ENCODE results near the gene GATB.

The GATB gene

GRCh38 chr4:151673908-151674520, 86.8 kb downstream of the GATB start:
- DNase-seq (ENCODE audit: low spot score): no peak

DNA sequence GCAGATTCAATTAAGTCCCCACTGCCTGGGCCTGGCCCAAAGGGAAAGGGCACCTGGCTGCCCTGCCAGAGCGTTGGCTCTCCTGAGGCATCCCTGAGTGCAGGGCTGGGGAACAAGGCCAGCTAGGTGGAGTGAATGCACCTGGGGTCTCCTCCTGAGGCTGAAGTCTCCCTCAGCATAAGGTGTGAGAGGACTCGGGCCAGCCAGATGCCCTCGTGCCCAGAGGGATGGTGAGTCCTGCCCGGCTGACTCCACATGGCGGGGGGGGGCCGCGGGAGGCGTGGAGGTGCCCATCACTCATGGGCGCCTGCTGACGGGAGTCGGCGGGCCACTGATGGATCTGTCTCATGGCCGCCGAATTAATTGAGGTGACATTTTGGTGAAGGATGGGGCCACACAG, 87.8 kb downstream of the GATB start:
- no peak for DNase-seq (ENCODE audit: low spot score)

DNA sequence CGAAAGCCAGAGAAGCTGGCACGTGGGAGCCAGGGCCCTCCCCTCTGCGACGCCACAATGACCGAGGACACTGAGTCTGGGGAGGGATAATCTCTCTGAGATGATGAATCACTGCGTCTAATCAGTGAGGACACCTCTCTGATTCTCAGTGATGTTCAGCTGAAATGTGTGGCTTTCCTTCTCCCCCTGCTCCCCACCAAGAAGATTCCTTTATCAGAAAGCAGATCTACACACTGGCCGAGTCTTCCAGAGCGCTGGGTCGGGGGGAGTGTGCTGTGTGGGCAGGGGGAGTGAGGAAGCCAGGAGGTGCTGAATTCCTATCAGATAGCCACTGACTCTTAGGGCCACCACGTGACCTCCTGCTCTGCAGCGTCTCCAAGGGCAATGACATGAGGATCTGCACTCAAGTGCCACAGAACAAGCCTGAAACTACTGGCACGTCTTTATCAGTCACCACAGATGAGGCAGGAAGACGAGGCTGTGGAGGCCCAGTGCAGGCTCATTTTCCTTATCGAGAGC, 89.2 kb downstream of the GATB start:
- no peak for DNase-seq (ENCODE audit: low spot score)

GRCh38 chr4:151670843-151671242, 90.0 kb downstream of the GATB start:
- DNase-seq (ENCODE audit: low spot score): no peak

GRCh38 chr4:151669990-151670389, 90.8 kb downstream of the GATB start:
- no peak for DNase-seq (ENCODE audit: low spot score)

GRCh38 chr4:151668689-151669402, 92.0 kb downstream of the GATB start:
- DNase-seq (ENCODE audit: low spot score): no peak

DNA sequence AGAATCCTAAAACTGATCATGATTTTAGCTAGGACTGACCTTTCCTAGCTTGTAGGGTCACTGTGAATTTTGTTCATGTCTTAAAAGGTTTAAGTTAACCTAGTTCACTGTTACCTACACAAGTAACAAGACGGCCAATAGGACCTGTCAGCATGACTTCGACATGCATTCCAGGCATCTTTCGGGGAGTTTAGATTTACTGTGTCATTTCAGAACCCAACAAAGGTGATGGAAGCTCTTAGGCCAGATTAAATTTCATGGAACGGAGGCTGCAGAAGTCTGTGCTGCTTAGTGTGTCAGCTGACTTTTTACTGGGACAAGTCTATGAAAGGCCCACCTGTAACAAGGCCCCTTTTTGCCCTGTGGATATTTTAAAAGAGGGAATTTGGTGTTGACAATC, 93.1 kb downstream of the GATB start:
- no peak for DNase-seq (ENCODE audit: low spot score)

DNA sequence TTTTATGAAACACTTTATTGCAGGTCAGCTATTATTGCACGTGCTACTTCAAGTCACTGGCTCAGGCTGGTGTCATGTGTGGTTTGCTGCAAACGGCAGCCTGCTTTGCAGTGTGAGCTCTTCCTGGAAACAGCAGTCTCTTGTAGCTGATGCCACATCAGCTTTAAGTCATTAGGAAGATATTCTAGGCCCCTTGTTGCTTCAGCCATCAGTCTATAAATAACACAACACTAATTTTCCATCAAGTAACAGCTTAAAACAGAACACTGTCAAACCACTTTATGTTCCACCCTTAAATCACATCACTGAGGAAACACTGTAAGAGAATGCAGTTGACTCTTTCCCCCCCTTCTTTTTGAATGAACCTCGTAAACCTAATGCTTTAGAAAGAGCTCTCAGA, 93.8 kb downstream of the GATB start:
- DNase-seq (ENCODE audit: low spot score): no peak

DNA sequence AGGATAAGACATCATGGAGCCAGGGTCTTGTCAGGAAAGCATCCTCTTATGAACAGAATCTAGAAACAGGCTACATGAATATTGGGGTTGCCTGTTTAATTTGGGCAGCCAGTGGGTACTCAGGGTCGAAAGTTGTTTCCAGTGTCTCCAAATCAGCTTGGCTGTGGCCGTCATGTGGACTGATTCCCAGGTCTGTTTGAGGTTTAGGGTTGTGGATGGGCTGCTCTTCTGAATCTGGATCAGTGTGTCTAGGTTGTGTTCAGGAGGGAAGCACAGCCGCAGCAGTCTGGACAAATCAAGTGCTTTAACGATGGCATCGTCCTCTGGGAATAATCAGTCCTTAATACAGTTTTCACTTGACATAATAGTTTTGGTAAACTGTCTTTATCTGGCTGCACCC, 94.3 kb downstream of the GATB start:
- DNase-seq (ENCODE audit: low spot score): no peak

GRCh38 chr4:151665785-151666127, 95.1 kb downstream of the GATB start:
- DNase-seq (ENCODE audit: low spot score): no peak

- DNase-seq (ENCODE audit: low spot score): no peak
These were observed 95.6 kb downstream of the GATB start for GRCh38 chr4:151665022-151665784.

DNA sequence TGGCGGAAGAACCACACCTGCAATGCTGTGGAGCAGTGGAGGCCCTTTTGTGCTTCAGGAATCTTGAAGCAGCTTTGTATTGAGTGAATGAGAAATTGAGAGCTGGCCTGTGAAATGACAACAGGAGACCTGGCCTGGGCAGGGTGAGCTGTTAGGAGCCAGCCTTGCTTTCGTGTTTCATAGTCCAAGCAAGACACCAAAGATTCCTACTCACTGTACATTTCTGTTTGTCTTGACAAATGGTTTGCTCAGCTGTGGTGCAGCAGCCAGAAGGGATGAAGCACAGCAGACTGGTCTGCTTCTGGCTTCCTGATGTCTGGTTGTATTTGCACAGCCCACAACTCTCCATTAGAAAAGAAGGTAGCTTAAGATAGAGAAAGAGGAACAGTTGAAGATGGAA, 96.5 kb downstream of the GATB start:
- no peak for DNase-seq (ENCODE audit: low spot score)

DNA sequence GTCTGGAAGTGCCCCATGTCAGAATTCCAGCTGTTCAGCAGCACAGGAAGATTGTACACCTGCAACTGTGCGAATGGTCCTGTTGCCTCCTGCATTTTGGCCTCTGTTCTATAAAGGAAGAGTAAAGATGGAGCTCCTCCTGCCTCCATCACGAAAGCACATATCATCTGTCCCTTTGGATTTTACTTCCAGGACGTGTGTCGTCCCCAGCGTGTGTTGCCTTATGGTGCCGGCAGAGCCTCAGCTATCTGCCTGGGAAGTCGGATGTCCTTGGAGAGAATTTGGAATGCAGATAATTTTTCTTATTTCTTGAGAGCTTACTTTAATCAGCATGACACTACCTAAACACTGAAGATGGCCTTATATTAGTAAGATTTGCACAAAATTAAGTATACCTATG, 97.7 kb downstream of the GATB start:
- DNase-seq (ENCODE audit: low spot score): no peak

GRCh38 chr4:151661873-151662272, 98.9 kb downstream of the GATB start:
- DNase-seq (ENCODE audit: low spot score): no peak

GRCh38 chr4:151660676-151661075, 100.1 kb downstream of the GATB start:
- no peak for DNase-seq (ENCODE audit: low spot score)

DNA sequence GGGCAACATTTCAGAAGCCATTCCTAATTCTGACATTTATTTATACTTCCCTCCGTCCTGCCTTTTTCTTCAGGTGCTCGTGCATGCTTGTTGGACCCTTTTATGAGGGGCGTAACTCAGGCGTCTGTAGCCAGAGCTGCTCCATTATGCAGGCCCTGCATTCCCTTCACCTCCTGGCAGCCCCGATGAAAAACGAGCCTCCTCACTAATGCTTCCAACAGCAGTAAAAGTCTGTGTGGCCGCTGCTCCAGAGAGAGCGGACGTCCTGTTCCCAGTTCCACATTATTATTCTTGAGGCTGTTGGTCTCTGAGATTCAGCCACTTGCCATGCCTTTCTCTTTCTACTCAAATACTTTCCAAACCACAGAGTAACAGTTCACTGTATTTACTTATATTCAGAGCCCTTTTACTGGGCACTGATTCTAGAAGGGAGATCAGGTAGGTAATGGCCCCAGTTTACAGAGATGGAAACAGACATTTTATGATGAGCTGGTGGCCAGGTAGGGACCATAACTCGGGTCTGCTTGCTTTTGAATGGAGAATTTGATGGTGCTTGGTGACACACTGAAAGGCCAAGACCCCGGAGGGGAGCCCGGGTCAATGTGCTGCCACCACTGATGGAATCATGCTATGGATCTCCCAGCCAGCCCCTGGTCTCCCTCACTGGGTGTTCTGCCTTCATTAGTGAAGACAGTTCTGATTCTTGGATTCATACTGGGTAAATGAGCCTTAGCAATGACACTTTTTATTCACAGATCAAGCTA, 101.0 kb downstream of the GATB start:
- no peak for DNase-seq (ENCODE audit: low spot score)

- DNase-seq (ENCODE audit: low spot score): no peak
These were observed 101.7 kb downstream of the GATB start for GRCh38 chr4:151658959-151659600.

DNA sequence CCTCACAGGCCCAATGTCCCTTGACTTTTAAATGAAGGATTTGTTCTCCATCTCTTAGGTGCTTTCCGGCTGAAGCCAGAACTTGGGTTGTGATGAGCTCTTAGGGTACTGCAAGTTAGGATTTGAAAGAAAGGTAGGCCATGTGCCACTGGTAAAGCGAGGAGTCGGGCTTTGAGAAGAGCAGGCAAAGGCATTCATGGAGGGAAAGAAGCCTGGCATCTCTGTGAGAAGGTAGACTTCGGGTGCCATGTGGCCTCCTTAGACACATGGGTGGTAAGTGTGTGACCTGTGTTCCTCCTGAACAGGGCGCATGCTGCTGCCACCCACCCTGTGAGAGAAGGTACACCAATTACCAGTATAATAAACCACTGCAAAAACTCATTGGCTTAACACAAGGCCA, 102.9 kb downstream of the GATB start:
- no peak for DNase-seq (ENCODE audit: low spot score)

- DNase-seq (ENCODE audit: low spot score): no peak
These were observed 104.7 kb downstream of the GATB start for GRCh38 chr4:151656058-151656457.

GRCh38 chr4:151653548-151653918, 107.3 kb downstream of the GATB start:
- DNase-seq (ENCODE audit: low spot score): no peak

DNA sequence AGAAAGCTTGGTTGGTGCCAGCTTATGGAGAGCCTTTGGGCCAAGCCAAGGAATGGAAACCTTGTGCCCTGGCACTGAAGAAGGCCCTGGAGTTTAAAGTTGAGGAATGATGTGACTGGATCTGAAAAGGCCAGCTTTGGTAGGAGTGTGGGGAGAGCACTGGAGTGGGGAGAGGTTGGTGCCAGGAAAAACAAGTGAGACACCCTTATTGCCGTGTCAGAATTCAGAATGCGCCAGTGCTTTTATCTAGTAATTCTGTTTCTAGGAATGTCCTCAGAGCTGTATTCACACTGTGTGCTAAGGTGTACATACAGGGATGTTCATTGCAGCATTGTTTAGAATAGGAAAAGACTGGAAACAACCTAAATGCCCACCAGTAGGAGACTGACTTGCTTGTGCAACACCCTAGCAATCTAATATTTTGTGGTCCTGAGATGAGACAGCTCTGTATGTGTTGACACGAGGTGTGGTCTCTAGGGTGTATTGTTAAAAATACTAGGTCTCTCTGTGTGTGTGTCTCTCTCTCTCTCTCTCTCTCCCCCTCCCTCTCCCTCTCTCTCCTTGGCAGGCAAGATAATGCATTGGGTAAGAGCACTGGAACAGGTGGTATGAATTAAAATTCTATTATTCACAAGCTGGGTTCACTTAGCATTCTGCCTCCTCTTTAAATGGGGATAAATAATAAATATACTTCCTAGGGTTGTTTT, 107.8 kb downstream of the GATB start:
- DNase-seq (ENCODE audit: low spot score): no peak
